Cardiac muscle cell (in vitro differentiated cells and primary cell): Measurements from ENCODE around the gene CCT7. TPM values are rescaled to one million over a fixed set of nuclear protein-coding genes. Genes with fewer than 3 reads are reported as not detected.
A peak's percentile ranks its signal among the peaks of the same experiment; 100 is the strongest.

Source experiments
- DNase-seq, 2 donors: peaks; one replicate each; pipeline versions ENCODE4 v3.0.0 to v3.0.0-alpha.2; 2010 to 2017; ENCODE audit warnings: low read depth in 1 of 2, low spot score in 1 of 2
- H3K27ac ChIP-seq: fragments of 200-600 bp; sonication (generic); 2 replicates; pipeline ENCODE4 v1.5.1; 2016
- H3K27me3 ChIP-seq: fragments of 200-600 bp; sonication (generic); 2 replicates; pipeline ENCODE4 v1.6.0; 2016; ENCODE audit warnings: control low read depth
- H3K36me3 ChIP-seq: fragments of 200-600 bp; sonication (generic); 2 replicates; pipeline ENCODE4 v1.5.1; 2016; ENCODE audit warnings: control low read depth
- H3K4me1 ChIP-seq: fragments of 200-600 bp; sonication (generic); 2 replicates; pipeline ENCODE4 v1.8.1; 2017; ENCODE audit warnings: low read depth, mild to moderate bottlenecking, mixed run types
- H3K4me3 ChIP-seq: fragments of 200-600 bp; sonication (generic); 2 replicates; pipeline ENCODE4 v1.5.1; 2016; ENCODE audit warnings: mild to moderate bottlenecking
- H3K9me3 ChIP-seq: fragments of 200-600 bp; sonication (generic); 2 replicates; pipeline ENCODE4 v1.5.1; 2017; ENCODE audit warnings: low read depth, mild to moderate bottlenecking, control low read depth
- polyA plus RNA-seq: library from polyadenylated mRNA; unstranded; fragments of >200 nt; fragmentation: Nextera tagmentation; extraction: Ambion mirVana; gene quantifications from 2 replicates; pipeline ENCODE4 v1.2.1, GENCODE V29; 2016
- total RNA-seq: library from RNA; depleted of rRNA; stranded (reverse); fragments of >200 nt; gene quantifications from 2 replicates; pipeline ENCODE4 v1.2.3, GENCODE V29; 2016
- TF ChIP-seq, protein P1 (sequence below): IDR thresholded peaks from 2 replicates; pipeline ENCODE4 v1.5.1; 2012; ENCODE audit warnings: low read depth, mild to moderate bottlenecking, low read length

Gene CCT7
- total and polyA plus RNA-seq, 2 experiments from 2014 or later = 370 to 384 TPM

DNA sequence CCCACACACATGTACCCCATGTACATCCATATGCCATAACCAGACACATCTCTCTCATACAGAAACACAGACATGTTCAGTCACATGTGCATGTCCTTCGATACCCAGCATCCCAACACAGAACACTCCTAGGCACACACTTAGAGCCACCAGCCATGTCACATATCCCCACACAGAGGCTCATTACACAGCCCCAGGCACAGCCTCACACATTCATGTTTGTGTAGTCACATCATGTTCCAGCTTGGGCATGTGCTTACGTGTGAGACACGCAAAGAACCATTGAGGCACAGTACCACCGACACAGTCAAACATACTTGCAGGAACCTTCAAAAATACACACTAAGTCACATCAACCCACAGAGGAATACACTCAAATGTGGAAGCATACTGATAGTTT is 32.9 kb downstream of the CCT7 start:
- TF ChIP-seq, protein P1, sequence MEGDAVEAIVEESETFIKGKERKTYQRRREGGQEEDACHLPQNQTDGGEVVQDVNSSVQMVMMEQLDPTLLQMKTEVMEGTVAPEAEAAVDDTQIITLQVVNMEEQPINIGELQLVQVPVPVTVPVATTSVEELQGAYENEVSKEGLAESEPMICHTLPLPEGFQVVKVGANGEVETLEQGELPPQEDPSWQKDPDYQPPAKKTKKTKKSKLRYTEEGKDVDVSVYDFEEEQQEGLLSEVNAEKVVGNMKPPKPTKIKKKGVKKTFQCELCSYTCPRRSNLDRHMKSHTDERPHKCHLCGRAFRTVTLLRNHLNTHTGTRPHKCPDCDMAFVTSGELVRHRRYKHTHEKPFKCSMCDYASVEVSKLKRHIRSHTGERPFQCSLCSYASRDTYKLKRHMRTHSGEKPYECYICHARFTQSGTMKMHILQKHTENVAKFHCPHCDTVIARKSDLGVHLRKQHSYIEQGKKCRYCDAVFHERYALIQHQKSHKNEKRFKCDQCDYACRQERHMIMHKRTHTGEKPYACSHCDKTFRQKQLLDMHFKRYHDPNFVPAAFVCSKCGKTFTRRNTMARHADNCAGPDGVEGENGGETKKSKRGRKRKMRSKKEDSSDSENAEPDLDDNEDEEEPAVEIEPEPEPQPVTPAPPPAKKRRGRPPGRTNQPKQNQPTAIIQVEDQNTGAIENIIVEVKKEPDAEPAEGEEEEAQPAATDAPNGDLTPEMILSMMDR = no peak
- DNase-seq = no peak
- H3K4me1 ChIP-seq = no peaks in the 10 kb centered on the region
- no peak overlapping the region for H3K27ac ChIP-seq
- peaks cover 60% of the 10 kb centered on the region for H3K27me3 ChIP-seq
- H3K9me3 ChIP-seq = no peaks in the 10 kb centered on the region
- H3K36me3 ChIP-seq = no peaks in the 10 kb centered on the region
- no peak overlapping the region for H3K4me3 ChIP-seq

DNA sequence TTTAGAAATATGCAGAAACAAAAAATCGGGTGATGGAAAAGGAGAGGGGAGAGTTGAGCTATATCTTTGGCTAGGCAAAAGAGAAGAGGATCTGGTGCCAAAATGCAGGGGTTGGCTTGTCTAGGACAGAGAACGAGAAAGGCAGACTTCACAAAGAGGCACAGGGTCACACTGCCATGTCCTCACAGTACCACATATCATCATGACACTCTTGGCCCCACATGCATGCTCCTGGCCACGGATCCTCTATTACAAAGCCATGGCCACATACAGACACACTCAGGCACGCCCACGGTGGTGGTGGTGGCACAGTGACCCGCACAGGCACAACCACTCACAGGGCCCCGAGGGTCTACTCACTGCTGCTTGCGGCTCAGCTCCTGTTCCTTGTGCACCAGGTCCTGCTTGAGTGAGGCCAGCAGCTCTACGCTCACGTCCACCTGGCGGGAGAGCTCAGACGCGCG is 34.3 kb downstream of the CCT7 start:
- DNase-seq = no peak
- Histone ChIP-seq H3K9me3 (no peaks in the 10 kb centered on the region), H3K27me3 (peaks cover 65% of the 10 kb centered on the region), H3K4me3 (no peak overlapping the region), H3K27ac (no peak overlapping the region), H3K4me1 (no peaks in the 10 kb centered on the region), H3K36me3 (no peaks in the 10 kb centered on the region)
- TF ChIP-seq, protein P1 = no peak

GRCh38 chr2:73268830-73269685 is 35.0 kb downstream of the CCT7 start:
- no peak overlapping the region for H3K27ac ChIP-seq
- DNase-seq = peak; percentile 32 to 36
- H3K9me3 ChIP-seq = no peaks in the 10 kb centered on the region
- H3K36me3 ChIP-seq = no peaks in the 10 kb centered on the region
- H3K4me1 ChIP-seq = no peaks in the 10 kb centered on the region
- H3K27me3 ChIP-seq = peaks cover 65% of the 10 kb centered on the region
- TF ChIP-seq, protein P1 = no peak
- H3K4me3 ChIP-seq = peak overlapping the region; percentile 4

GRCh38 chr2:73269686-73270465 is 35.8 kb downstream of the CCT7 start:
- peaks cover 65% of the 10 kb centered on the region for H3K27me3 ChIP-seq
- DNase-seq = no peak
- H3K4me3 ChIP-seq = no peak overlapping the region

GRCh38 chr2:73272270-73272669 is 38.2 kb downstream of the CCT7 start:
- peaks cover 53% of the 10 kb centered on the region for H3K27me3 ChIP-seq
- H3K9me3 ChIP-seq = no peaks in the 10 kb centered on the region
- TF ChIP-seq, protein P1 = no peak
- H3K36me3 ChIP-seq = no peaks in the 10 kb centered on the region
- no peak overlapping the region for H3K4me3 ChIP-seq
- H3K27ac ChIP-seq = no peak overlapping the region
- DNase-seq = no peak
- no peaks in the 10 kb centered on the region for H3K4me1 ChIP-seq

More at GRCh38 chr2:73269686-73270465, 35.8 kb downstream of the CCT7 start:
- TF ChIP-seq, protein P1 = no peak
- Histone ChIP-seq H3K4me1 (no peaks in the 10 kb centered on the region), H3K36me3 (no peaks in the 10 kb centered on the region), H3K27ac (no peak overlapping the region), H3K9me3 (no peaks in the 10 kb centered on the region)
